IPS-18c (cell line): ENCODE results near the gene MAN1A2.

Source experiments
- H3K4me3 ChIP-seq: 2 replicates; pipeline ENCODE4 v1.7.0; 2013; ENCODE audit warnings: low read depth, mild to moderate bottlenecking, low read length, moderate library complexity; ENCODE audit not compliant: insufficient read depth
- H3K9me3 ChIP-seq: one replicate; pipeline ENCODE4 v1.6.1; 2013; ENCODE audit warnings: mild to moderate bottlenecking, low read length, moderate library complexity; ENCODE audit not compliant: control insufficient read depth, insufficient read depth

Gene MAN1A2

DNA sequence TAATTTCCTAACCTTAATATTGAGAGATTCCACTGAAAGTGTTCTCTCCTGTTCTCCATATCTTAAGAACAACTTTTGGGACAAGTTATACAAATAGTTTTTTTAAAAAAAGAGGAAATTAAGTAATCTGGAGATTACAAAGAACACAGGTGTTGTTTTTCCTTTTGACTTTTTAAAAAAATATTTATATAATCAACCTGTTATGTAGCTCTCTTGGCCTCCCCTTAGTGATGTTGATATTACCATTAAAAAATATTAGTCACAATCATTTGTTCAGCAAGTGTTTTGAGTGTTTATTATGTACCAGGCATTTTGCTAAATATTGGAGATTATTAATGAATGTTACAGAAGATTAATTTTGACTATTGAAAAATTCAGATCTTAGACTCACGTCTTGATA, 8.1 kb downstream of the MAN1A2 start:
- Histone ChIP-seq H3K9me3 (no peaks in the 10 kb centered on the region), H3K4me3 (no peak overlapping the region)

GRCh38 chr1:117387060-117387633, 19.9 kb downstream of the MAN1A2 start:
- no peaks in the 10 kb centered on the region for H3K9me3 ChIP-seq

DNA sequence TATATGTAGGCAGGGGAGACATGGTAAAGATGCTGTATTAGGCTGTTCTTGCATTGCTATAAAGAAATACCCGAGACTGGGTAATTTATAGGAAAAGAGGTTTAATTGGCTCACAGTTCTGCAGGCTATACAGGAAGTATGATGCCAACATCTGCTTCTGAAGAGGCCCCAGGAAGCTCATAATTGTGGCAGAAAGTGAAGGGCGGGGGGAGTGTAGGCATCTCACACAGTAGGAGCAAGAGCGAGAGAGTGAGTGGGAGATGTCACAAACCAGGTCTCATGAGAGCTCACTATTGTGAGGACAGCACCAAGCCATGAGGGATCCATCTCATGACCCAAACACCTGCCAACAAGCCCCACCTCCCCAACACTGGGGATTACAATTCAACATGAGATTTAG, 21.1 kb downstream of the MAN1A2 start:
- Histone ChIP-seq H3K4me3 (no peak overlapping the region), H3K9me3 (no peaks in the 10 kb centered on the region)

More at GRCh38 chr1:117387060-117387633, 19.9 kb downstream of the MAN1A2 start:
- H3K4me3 ChIP-seq = no peak overlapping the region

DNA sequence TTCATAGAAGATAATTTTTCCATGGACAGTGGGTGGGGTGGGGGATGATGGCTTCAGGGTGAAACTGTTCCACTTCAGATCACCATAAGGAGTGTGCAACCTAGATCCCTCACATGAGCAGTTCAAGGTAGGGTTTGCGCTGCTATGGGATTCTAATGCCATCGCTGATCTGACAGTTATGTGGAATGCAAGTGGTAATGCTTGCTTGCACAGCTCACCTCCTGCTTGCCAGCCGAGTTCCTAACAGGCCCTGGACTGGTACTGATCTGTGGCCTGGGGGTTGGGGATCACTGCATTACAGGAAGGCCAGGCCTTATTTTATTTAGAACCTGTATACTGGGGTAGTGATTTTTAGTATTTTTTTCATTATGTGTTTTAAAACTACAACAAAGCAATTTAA, 22.0 kb downstream of the MAN1A2 start:
- Histone ChIP-seq H3K9me3 (no peaks in the 10 kb centered on the region), H3K4me3 (no peak overlapping the region)

DNA sequence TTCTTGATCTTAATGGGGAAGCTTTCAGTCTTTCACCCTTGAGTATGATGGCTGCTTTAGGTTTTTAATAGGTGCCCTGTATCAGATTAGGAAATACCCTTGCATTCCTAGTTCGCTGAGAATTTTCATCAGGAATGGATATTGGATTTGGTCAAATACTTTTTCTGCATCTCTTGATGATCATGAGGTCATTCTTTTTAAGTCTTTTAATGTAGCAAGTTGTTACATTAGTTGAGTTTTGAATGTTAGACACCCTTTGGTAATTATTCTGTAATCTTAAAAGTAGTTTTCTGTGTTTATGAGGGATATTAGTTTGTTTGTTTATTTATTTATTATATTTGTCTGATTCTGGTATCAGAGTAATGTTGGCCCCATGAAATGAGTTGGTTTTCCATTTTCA, 22.5 kb downstream of the MAN1A2 start:
- H3K4me3 ChIP-seq = no peak overlapping the region
- no peaks in the 10 kb centered on the region for H3K9me3 ChIP-seq

DNA sequence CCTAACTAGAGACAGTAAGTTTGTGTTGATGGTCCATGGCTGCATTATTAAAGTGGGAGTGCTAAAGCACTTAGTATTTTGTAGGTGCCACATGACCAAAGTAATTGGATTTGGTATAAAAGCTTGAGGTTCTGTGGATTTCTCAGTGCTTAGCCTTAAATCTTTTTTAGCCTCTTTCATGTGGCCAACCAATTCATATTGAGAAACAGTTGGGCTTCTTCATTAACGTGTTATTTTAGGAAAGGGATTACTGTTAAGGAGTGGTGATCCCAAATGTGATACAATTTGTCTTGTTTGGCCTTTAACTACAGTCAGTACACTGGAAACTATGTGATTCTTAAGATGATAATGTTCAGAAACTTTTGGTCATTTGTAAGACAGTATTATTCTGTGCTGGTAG, 25.5 kb downstream of the MAN1A2 start:
- H3K9me3 ChIP-seq = no peaks in the 10 kb centered on the region
- no peak overlapping the region for H3K4me3 ChIP-seq

- no peaks in the 10 kb centered on the region for H3K9me3 ChIP-seq
These were observed 28.8 kb downstream of the MAN1A2 start for GRCh38 chr1:117396074-117396473.

GRCh38 chr1:117396636-117397035, 29.4 kb downstream of the MAN1A2 start:
- Histone ChIP-seq H3K4me3 (no peak overlapping the region), H3K9me3 (no peaks in the 10 kb centered on the region)

More at GRCh38 chr1:117396074-117396473, 28.8 kb downstream of the MAN1A2 start:
- H3K4me3 ChIP-seq = no peak overlapping the region

- Histone ChIP-seq H3K9me3 (no peaks in the 10 kb centered on the region), H3K4me3 (no peak overlapping the region)
These were observed 31.7 kb downstream of the MAN1A2 start for GRCh38 chr1:117398957-117399356.

DNA sequence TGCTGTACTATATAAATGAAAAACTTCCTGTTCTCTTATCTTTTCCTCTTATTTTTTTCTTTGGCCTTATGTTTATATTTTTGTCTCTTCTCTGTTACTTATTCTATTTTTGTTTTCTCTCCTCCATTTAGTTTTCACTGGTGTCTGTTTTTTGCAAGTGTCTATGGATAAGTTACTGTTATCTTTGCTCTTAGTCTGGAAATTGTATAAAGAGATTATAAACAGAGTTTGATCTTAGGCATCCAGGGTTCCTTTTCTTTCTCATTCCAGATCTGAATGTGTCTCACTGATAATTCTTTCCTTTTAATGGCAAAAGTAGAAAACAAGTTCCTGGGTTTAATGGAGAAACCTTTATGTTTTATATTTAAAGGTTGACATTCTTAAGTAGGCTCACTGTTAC, 34.5 kb downstream of the MAN1A2 start:
- Histone ChIP-seq H3K4me3 (no peak overlapping the region), H3K9me3 (no peaks in the 10 kb centered on the region)

DNA sequence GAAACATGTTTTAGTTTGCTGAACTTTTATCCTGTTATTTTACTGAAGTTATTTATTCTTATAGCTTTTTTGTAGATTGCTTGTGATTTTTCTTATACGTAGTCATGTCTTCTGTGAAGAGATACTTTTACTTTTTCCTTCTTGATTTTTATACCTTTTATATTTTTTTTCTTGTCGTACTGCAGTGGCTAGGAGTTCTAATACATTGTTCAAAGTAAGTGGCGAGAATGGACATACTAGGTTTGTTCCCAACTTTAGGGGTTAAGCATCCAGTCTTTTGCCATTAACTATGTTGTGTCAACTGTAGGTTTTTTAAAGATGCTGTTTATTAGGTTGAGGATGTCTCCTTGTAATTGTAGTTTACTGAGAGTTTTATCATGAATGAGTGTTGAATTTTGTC, 36.3 kb downstream of the MAN1A2 start:
- Histone ChIP-seq H3K4me3 (no peak overlapping the region), H3K9me3 (no peaks in the 10 kb centered on the region)

DNA sequence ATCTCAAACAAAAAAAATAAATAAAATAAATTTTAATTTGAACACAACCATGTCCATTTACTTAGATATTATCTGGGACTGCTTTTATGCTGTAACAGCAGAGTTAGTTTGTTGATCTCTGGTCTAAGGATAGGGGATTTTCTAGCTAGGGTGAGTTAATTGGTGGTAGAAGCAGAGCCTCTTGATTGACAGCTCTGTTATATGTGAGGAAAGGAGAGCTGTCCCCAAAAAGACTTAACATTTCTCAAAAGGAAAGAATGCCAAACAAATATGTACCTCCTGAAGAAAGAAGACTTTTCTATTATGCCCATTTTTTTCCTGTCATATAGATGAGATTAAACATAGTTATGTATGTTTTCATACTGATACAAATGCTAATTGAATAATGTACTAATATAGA, 37.8 kb downstream of the MAN1A2 start:
- no peaks in the 10 kb centered on the region for H3K9me3 ChIP-seq
- H3K4me3 ChIP-seq = no peak overlapping the region

DNA sequence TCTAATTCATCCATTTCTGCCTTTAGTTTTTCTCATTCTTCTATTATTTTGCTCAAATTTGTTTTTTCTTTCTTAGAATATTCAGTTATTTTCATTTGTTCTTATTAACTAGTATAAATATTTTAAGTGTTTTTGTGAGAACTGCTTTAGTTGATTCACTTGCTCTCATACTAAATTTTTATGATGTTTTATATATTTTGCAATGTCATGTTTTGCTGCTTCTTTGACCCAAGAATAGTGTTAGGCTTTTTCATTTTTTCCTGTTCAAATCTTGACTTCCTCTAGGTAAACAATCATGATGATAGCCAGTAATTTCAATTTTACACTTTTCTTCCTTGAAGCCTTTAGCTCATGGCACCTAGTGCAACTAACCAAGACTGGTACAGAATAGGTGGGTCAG, 45.2 kb downstream of the MAN1A2 start:
- H3K4me3 ChIP-seq = no peak overlapping the region
- no peaks in the 10 kb centered on the region for H3K9me3 ChIP-seq

GRCh38 chr1:117413412-117413811, 46.2 kb downstream of the MAN1A2 start:
- no peaks in the 10 kb centered on the region for H3K9me3 ChIP-seq
- H3K4me3 ChIP-seq = no peak overlapping the region

DNA sequence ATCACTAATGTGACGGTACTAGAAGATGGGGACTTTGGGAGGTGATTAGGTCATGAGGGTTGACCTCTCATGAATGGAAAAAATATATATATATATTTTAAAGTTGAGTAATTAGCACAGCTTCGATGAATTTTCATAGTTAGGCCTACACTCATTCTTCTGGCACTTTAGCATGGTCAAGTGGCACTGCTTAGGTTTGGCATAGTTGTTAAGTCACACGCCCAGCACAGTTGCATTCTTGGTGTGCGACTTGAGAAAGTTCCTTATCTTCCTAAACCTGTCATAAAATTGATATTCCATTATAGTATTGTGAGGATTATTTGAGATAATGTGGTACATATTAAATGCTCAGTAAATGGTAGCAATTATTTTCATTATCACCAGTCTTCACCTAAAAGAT, 47.7 kb downstream of the MAN1A2 start:
- Histone ChIP-seq H3K9me3 (no peaks in the 10 kb centered on the region), H3K4me3 (no peak overlapping the region)

DNA sequence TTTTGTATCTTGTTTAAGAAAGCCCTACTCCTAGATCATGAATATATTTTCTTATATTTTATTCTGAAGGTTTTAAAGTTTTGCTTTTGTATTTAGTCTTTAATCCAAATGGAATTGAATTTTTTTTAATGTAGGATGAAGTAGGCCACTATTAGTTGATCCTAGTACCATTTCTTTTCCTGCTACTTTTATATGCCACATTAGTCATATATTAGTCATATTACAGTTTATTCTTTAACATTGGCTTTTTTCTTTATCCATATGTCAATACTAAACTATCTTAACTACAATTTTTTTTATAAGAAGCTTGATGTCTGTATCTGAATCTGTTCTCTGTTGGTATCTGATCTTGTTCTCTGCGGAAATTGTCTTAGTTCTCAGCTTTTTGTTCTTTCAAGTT, 48.8 kb downstream of the MAN1A2 start:
- no peaks in the 10 kb centered on the region for H3K9me3 ChIP-seq

GRCh38 chr1:117416546-117417125, 49.4 kb downstream of the MAN1A2 start:
- Histone ChIP-seq H3K9me3 (no peaks in the 10 kb centered on the region), H3K4me3 (no peak overlapping the region)

More for the DNA sequence above, 48.8 kb downstream of the MAN1A2 start:
- H3K4me3 ChIP-seq = no peak overlapping the region

DNA sequence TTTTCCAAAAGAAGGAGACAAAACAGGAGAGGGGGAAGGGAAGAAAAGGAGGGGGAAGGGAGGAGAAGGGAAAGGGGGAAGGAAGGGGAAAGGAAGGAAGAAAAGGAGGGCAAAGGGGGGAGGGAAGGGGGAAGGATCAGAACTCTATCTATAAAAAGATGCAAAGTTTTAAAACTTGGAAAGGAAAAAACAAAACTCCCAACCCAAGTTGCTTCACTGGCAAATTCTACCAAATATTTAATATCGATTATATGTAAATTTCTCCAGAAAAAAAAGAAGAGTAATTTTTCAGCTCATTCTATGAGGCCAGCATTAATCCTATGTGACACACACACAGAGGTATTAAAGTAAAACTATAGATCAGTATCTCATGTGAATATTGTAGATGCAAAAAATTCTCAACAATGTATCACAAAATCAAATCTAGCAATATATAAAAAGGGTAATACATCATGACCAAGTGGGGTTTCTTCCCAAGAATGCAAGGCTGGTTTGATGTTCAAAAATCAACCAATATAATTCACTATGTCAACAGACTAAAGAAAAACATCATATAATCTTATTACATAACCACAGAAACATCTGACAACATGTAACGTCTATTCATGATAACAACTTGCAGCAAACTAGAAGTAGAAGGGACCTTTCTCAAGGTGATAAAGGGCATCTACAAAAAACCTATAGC, 57.9 kb downstream of the MAN1A2 start:
- Histone ChIP-seq H3K9me3 (peaks cover 7% of the 10 kb centered on the region), H3K4me3 (no peak overlapping the region)
